Chondrocyte (in vitro differentiated cells): ENCODE data around the gene RPUSD1. TPM values are rescaled to one million over a fixed set of nuclear protein-coding genes. Genes with fewer than 3 reads are reported as not detected.

Experiments
- DNase-seq: peaks from one replicate; pipeline ENCODE4 v3.0.0; 2021; ENCODE audit warnings: mixed read lengths, low spot score
- H3K27ac Mint-ChIP-seq: one replicate; pipeline ENCODE4 v1.8.0; 2021; ENCODE audit warnings: mild to moderate bottlenecking, moderate library complexity, mixed read lengths; ENCODE audit not compliant: unreplicated experiment
- H3K27me3 Mint-ChIP-seq: 2 replicates; pipeline ENCODE4 v1.8.0; 2021; ENCODE audit warnings: low read depth, mixed read lengths
- H3K36me3 Mint-ChIP-seq: 2 replicates; pipeline ENCODE4 v1.8.0; 2021; ENCODE audit warnings: low read depth, mixed read lengths
- H3K4me1 Mint-ChIP-seq: 2 replicates; pipeline ENCODE4 v1.8.0; 2021; ENCODE audit warnings: low read depth, mild to moderate bottlenecking, mixed read lengths
- H3K4me3 Mint-ChIP-seq: one replicate; pipeline ENCODE4 v1.8.0; 2021; ENCODE audit warnings: mild to moderate bottlenecking, moderate library complexity, mixed read lengths; ENCODE audit not compliant: unreplicated experiment
- H3K9me3 Mint-ChIP-seq: 2 replicates; pipeline ENCODE4 v1.8.0; 2021; ENCODE audit warnings: low read depth, mixed read lengths
- total RNA-seq: library from RNA; stranded (reverse); gene quantifications from 3 replicates; pipeline ENCODE4 v1.2.1, GENCODE V29; 2021
- TF ChIP-seq, protein P1 (sequence below): fragments of 200-600 bp; sonication (generic); IDR thresholded peaks from 2 replicates; pipeline ENCODE4 v1.5.0; 2021; ENCODE audit warnings: antibody characterized with exemption, mild to moderate bottlenecking, moderate library complexity

RPUSD1 gene
- total RNA-seq, 1 donor from 2014 or later: 19.6 TPM

DNA sequence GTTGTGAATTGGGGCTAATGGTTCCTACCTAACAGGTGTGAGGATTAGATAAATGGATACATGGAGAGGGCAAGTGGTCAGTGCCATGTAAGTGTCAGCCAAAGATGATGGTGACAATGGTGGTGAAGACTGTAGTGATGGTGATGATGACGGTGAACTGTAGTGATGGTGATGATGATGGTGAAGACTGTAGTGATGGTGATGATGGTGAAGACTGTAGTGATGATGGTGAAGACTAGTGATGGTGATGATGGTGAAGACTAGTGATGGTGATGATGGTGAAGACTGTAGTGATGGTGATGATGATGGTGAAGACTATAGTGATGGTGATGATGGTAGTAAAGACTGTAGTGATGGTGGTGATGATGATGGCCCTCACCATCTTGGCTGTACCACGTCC, 30.4 kb upstream of the RPUSD1 start:
- TF ChIP-seq, protein P1, sequence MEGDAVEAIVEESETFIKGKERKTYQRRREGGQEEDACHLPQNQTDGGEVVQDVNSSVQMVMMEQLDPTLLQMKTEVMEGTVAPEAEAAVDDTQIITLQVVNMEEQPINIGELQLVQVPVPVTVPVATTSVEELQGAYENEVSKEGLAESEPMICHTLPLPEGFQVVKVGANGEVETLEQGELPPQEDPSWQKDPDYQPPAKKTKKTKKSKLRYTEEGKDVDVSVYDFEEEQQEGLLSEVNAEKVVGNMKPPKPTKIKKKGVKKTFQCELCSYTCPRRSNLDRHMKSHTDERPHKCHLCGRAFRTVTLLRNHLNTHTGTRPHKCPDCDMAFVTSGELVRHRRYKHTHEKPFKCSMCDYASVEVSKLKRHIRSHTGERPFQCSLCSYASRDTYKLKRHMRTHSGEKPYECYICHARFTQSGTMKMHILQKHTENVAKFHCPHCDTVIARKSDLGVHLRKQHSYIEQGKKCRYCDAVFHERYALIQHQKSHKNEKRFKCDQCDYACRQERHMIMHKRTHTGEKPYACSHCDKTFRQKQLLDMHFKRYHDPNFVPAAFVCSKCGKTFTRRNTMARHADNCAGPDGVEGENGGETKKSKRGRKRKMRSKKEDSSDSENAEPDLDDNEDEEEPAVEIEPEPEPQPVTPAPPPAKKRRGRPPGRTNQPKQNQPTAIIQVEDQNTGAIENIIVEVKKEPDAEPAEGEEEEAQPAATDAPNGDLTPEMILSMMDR: no peak
- Mint-ChIP-seq H3K27me3 (peaks cover 16% of the 10 kb centered on the region), H3K4me3 (no peak overlapping the region), H3K36me3 (no peaks in the 10 kb centered on the region), H3K27ac (no peak overlapping the region), H3K4me1 (peaks cover 11% of the 10 kb centered on the region), H3K9me3 (no peaks in the 10 kb centered on the region)
- no peak for DNase-seq

DNA sequence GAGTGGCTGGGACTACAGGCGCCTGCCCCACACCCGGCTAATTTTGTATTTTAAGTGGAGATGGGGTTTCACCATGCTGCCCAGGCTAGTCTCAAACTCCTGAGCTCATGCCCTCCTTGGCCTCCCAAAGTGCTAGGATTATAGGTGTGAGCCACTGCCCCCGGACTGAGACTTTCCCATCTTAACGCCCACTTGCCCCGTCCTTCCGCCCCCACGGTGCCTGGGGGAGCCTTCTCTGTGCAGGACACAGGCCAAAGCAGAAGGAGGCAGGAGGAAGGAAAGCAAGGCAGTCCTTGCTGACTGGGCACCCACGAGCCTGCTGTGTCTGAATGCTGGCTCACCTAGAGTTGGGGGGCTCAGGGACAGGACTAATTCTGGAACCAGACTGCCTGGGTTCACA, 30.0 kb upstream of the RPUSD1 start:
- H3K9me3 Mint-ChIP-seq: no peaks in the 10 kb centered on the region
- no peaks in the 10 kb centered on the region for H3K36me3 Mint-ChIP-seq
- DNase-seq: no peak
- peaks cover 14% of the 10 kb centered on the region for H3K27me3 Mint-ChIP-seq
- TF ChIP-seq, protein P1: no peak
- no peak overlapping the region for H3K27ac Mint-ChIP-seq
- H3K4me1 Mint-ChIP-seq: peaks cover 11% of the 10 kb centered on the region
- no peak overlapping the region for H3K4me3 Mint-ChIP-seq

DNA sequence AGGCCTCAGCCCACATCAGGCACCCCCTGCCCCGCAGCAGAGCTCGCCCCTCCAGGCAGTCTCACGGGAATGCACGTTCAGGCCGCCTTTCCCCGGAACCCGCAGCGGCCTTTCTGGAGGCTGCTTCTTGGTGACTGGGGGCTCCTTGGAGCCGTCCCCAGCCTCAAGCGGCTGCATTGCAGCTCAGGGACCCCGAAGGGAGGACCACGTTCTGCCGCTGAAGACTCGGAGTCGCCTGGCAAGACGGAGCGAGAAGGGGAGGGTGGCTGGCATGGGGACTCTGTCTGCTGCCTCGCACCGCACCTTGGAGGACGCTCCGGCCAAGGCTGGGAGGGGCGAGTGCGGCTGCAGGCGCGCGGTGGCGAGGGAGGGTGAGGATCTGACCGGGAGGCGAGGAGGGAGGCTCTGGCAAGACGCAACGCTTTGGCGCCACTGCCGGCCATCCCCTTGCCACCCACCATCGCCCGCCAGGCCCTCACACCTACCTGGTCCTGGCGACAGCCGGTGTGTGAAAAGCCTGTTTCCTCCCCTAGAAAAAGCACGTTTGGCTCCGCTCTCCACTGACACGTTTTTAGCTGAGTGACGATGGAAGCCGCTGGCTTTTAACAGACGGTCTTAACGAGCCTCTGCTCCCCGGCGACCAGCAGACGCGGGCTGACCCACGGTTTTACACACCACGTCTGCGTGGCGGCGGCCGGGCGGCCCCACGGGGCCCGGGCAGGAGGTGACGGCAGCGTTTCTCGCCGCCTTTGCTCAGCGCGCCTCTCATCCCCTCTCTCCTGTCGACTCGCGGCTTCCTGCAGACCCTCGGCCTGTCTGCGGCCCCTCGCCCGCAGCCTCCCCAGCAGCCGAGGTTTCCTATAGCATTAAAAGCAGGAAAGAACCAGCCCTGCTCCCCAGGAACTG, 29.1 kb upstream of the RPUSD1 start:
- no peaks in the 10 kb centered on the region for H3K36me3 Mint-ChIP-seq
- DNase-seq: no peak
- peaks cover 11% of the 10 kb centered on the region for H3K4me1 Mint-ChIP-seq
- H3K4me3 Mint-ChIP-seq: no peak overlapping the region
- peaks cover 18% of the 10 kb centered on the region for H3K27me3 Mint-ChIP-seq
- H3K9me3 Mint-ChIP-seq: no peaks in the 10 kb centered on the region
- TF ChIP-seq, protein P1: no peak
- H3K27ac Mint-ChIP-seq: no peak overlapping the region

DNA sequence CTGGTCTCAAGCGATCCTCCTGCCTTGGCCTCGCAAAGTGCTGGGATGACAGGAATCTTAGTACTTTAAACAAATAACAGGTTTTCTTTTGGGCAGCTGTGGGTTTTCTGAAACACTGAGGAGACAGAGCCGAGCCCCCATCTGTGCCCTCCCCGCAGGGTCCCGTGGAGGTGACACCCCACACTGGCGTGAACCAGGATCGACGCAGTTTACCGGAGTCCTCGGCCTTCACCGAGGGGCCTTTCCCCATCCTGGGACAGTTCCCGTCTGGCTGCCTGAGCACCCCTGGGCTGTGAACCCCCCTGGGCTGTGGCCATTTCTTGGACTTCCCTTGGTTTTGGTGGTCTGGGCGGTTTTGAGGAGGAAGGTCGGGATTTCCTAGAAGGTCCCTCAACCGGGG, 27.7 kb upstream of the RPUSD1 start:
- Mint-ChIP-seq H3K27me3 (peaks cover 12% of the 10 kb centered on the region), H3K4me1 (peaks cover 11% of the 10 kb centered on the region), H3K4me3 (no peak overlapping the region), H3K9me3 (peaks cover 3% of the 10 kb centered on the region), H3K27ac (no peak overlapping the region), H3K36me3 (no peaks in the 10 kb centered on the region)
- DNase-seq: no peak
- TF ChIP-seq, protein P1: no peak

DNA sequence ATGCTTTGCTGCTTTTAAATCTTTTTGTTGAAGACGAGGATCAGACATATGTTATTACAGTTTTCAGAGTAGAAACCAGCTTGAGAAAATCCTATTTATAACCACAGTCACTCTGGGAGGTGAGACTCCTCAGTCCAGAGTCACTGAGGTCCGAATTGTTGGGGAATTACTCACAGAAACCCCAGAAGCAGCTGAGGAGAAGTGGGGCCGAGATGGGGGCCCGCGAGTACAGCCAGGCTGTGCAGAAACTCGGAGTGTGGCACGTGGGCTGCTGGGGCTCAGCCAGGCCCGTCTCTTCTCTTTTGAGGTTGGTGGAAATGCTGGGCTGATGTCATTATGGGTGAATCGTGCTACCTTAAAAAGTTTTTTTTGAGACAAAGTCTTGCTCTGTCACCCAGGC, 26.8 kb upstream of the RPUSD1 start:
- TF ChIP-seq, protein P1: no peak
- H3K4me1 Mint-ChIP-seq: peaks cover 11% of the 10 kb centered on the region
- no peaks in the 10 kb centered on the region for H3K36me3 Mint-ChIP-seq
- peaks cover 3% of the 10 kb centered on the region for H3K9me3 Mint-ChIP-seq
- H3K27ac Mint-ChIP-seq: peak overlapping the region; percentile 77
- no peak for DNase-seq
- no peak overlapping the region for H3K4me3 Mint-ChIP-seq
- peaks cover 10% of the 10 kb centered on the region for H3K27me3 Mint-ChIP-seq
